Activated CD4-positive, CD25-positive, alpha-beta regulatory T cell treated with anti-CD3 and anti-CD28 coated beads, Interleukin-2, amount 50 U/mL, for 72 hours (primary cell): ENCODE results near the gene PLXNA4.
"Not testable (repeated sequence)": the region's sequence is repeated elsewhere in the genome, so short reads cannot be mapped to it uniquely, and the experiment has no call there.

Experiments
- DNase-seq: peaks from one replicate; pipeline ENCODE4 v3.0.0; 2021

Gene PLXNA4

DNA sequence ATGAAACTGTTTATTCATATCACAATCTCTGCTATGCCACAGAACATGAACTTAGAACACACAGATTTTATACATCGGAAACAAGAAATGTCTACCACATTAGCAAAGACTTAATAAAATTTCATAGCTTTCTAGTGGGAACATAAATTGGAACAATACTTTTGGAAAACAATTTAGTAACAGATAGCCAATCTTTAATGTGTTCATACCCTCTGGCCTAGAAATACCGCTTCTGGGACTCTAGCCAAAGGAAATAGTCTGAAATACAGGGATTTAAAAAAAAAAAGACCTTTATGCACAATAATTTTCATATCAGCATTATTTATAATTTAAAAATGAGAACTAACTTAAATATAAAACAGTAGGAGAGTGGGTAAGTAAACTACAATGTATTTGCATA lies 168.5 kb downstream of the PLXNA4 start:
- no peak for DNase-seq

GRCh38 chr7:132406039-132406438 lies 170.2 kb downstream of the PLXNA4 start:
- DNase-seq: no peak

DNA sequence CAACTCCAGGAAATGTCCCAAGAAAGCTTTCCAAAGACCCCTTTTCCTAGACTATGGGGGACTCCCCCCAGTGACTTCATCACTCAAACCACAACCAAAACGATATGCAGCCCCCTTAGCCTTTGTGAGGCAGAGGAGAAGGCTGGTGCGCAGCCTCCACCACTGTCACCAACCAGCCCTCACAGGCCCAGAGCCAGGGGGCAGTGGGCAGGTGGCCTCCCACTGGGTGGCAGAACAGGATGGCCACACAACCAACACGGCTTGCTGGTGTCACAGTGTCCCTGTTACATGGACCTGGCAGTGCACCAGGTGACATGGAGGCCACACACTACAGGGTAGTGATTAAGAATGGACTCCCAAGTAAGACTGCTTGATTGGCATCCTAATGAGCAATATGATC lies 172.0 kb downstream of the PLXNA4 start:
- no peak for DNase-seq

DNA sequence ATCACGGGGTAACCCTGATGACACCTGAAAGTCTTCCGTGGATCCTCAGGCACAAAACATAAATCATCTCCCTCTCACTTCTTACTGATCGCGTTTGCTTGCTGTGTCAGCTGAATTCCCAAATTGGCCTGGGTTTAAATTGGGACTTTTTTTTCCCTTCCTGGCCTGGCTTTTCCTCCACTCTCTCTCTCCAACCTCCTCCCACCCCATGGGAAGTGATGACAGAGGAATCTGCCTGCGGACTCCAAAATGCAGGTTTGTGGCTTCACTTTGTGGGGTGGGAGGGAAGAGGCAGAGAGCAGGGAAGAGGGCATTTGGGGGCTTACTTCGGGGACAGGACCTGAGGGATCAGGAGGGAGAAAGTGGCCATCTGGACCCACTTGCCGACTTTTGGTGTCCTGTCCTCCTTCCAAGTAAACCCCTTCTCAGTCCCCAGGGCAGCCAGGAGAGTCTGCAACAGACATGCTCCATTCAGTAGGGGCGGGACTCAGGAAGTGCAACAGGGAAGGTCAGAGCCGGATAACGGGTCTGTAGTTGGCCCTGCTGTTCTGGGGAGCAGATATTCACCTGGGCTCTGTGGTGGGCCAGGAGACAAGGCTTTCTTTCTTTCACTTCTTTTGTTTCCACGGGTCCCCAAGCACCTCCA lies 172.7 kb downstream of the PLXNA4 start:
- DNase-seq: no peak

DNA sequence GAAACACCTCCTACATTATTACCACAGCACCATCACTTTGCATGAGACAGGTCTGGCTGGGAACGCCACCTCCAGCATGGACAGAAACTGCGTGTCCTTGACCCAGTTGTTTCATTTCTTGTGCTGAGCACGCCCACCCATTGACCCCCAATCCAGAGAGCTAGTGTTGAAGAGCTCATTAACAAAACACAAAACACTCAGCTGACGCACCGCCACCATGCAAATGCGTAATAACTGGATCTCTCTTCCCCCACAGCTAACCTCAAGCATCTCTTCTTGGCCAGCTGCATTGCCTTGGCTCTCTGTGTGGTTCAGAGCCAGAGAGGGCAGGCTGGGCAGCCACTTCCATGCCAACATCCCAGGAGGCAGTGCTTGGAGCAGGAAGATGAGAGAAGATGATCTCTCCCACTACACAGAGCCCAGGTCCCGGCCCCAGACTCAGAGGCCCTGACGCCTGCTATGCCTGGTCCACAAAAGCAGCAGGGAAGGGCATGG lies 173.5 kb downstream of the PLXNA4 start:
- DNase-seq: no peak

GRCh38 chr7:132402096-132402495 lies 174.2 kb downstream of the PLXNA4 start:
- DNase-seq: no peak

- DNase-seq: no peak
Observed at GRCh38 chr7:132400561-132401142, 175.6 kb downstream of the PLXNA4 start.

DNA sequence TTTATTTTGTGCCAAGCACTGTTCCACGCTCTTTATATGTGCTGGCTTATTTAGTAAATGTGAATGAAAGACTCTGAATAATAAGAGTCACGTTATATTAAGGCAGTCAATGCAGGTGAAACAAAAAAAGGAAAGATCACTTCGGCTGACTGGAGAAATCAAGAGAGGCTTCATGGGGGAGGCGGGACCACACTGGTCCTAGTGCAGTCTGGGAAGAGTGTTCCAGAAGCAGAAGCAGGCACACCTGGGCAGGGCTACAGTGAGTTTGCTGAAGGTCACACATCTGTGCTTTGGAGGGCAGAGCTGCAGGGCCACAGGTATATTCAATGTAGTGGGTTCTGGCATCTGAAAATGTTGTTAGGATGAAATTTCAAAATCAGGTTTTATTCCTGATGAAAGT lies 176.9 kb downstream of the PLXNA4 start:
- DNase-seq: no peak

- DNase-seq: no peak
Observed at GRCh38 chr7:132398253-132398925, 177.9 kb downstream of the PLXNA4 start.

DNA sequence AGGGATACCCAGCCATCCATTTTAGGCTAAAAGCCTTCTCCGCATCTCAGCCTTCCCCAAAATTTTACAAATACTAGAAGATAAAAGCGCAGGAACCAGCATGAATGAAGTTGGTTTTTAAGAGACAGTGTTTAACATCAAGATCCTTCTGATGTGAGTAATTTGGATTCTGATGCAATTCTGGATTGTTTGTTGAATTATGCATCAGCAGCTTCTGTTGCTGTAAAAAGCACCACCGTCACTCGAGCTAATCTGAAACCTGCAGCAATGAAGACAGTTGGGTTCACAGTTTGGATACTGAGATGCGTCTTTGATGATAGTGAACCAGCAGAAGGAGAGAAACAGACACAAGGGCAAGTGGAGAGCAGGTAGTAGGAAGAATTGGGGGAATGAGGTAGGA lies 179.2 kb downstream of the PLXNA4 start:
- no peak for DNase-seq

GRCh38 chr7:132395361-132395760 lies 180.9 kb downstream of the PLXNA4 start:
- no peak for DNase-seq

- no peak for DNase-seq
Observed at GRCh38 chr7:132394283-132395198, 181.7 kb downstream of the PLXNA4 start.

DNA sequence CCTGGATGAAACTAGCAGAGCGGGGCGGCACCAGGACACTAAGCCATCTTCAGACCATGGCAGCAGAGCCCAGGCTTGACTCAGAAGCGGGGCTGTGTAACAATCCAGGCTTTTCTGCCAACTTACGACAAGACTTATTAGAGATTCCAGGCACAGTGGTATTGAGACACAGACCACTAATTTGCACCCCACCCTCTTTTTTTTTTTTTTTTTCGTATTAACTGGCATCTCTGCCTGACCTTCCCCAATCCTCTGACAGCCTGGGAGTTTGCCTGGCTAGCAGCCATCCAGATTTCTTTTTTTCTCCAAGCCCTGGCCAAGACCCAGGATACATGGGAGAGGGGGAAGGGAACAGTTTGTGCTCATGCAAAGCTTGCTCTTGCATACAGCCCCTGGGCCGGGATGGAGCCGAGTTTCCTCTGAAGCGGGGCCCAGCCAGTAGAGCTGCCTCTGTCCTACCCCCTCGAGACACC lies 182.4 kb downstream of the PLXNA4 start:
- DNase-seq: no peak

DNA sequence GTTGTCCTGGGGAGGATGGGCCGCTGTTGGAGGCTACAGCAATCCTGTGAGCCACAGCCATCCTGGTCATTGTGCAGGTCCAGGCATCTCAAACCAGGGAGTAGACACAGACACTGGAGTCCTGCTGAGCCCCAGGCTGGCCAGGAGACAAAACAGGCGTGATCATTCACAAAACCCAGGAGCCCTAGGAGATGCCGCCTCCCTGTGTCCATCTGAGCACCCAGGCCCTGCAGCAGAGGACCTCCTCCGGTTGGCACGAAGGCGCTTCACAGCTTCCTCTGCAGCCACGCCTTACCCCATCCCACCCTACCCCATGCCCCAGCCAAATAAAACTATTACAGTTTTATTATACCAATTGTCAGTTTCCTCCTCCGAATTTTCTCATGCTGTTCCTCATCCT lies 183.6 kb downstream of the PLXNA4 start:
- no peak for DNase-seq

- DNase-seq: no peak
Observed at GRCh38 chr7:132390705-132391104, 185.6 kb downstream of the PLXNA4 start.

GRCh38 chr7:132390049-132390448 lies 186.2 kb downstream of the PLXNA4 start:
- DNase-seq: not testable (repeated sequence)

DNA sequence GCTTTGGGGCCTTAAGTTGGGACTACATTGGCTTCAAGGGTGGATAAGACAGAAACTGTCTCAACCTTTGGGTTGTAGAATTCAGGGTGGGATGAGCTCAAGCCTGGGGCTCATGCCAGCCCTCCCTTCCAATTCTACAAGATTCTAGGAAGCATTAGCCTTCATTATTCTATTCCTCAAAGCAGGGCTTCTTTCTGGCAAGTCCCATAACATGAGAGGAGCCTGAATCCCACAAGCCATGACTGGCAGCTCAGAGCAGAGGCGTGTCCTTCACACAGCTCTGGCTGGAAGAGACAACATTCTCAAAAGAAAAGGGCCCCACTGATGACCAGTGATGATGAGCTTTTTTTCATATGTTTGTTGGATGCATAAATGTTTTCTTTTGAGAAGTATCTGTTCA lies 187.6 kb downstream of the PLXNA4 start:
- DNase-seq: no peak

GRCh38 chr7:132387596-132387995 lies 188.7 kb downstream of the PLXNA4 start:
- no peak for DNase-seq

DNA sequence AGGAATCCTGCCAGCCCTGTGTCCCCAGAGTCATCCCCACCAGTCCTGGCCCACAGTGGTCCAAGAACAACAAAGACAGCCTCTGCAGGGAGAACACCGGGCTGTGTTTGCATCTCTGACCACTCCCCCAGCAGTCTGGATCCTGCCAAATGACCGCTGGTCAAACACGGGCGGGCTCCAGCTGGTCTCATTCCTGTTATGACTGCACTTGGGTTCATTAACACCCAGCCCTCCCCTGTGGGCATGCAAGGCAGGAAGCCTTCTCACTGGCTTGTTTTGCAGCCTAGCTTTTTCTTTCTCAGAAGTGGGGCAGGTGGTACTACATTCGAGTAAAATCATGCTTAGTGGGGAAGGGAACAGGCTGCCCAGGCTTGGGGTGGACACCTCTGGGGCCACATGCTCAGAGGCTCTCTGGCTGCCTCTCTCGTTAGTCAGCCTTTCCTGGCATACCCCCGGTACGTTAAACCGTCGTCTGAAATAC lies 190.0 kb downstream of the PLXNA4 start:
- no peak for DNase-seq

DNA sequence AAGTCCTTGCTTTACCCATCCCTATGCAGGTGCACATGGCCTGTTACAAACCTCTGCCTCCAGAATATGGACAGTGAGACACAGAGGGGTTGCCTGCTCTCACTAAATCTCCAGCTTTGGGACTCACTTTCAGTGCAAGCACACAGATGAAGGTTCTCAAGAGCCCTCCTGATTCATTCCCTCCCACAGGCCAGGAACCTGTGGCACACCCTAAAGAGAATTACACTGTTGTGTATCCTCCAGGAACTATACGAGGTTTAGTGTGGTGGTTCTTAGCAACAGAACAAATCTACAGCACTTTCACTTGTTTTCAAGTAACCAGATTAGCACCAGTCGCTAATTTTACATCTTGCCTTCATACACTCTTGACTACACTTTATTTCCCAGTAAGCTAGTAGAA lies 192.3 kb downstream of the PLXNA4 start:
- DNase-seq: no peak

DNA sequence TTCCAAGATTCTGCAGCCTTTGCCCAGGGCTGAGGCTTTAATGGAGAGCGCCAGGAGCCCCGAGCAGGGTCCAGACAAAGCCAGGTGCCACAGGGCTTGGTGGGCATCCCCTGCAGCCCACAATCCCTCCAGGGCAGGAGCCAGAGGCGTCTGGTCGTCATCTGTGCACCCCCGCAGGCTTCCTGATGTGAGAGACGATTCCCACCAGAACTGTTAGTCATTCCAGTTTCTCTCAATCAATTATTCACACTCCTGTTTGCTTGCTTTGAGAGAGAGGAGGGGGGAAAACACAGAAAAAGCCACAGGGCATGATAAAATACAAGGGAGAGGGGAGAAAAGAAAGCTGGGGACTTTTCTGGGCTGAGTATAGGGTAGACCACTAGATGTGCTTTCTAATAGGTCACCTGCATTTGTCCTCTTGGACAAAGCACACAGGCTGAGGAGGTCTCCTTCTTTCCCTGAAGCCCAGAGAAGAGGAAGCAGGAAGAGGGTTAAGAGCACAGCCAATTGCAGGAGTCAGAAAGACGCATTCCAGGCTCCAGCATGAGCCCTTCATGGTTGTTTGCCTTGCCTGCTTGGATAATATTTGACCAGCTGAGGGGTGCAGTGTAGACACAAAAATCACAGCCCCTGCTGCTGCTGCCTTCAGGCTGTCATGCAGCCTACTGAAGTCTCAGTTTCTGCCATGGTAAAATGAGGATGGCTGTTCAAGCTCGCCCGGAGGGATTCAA lies 194.4 kb downstream of the PLXNA4 start:
- DNase-seq: no peak

DNA sequence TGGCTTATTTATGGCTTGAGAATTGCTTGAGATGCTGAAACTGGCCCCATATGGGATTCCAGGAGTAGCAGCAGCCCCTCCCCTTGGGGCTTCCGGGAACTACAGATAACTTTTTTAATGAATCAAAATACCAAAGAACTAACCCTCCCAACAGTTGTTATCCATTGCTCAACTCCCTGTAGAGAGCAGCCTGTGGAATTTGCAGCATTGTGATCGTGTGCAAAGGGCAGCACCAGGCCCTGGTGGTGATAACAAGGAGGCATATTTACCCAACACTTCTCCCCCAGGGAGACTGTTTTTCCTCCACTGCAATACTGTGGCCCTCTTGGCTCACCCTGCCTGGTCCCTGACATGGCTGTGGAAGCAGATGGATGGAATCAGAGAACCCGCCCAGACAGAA lies 196.2 kb downstream of the PLXNA4 start:
- no peak for DNase-seq
